DMS53 treated with DMSO at 0.1 percent for 48 hours (cell line): Measurements from ENCODE around the gene ZNF333.
"Not testable (repeated sequence)": the region's sequence is repeated elsewhere in the genome, so short reads cannot be mapped to it uniquely, and the experiment has no call there.

Experiments
- DNase-seq: peaks from one replicate; lab custom pipeline; 2025; ENCODE audit not compliant: unreplicated experiment; lab: John Stamatoyannopoulos, UW

ZNF333 gene

GRCh38 chr19:14765841-14766240 lies 76.0 kb downstream of the ZNF333 start:
- not testable (repeated sequence) for DNase-seq

DNA sequence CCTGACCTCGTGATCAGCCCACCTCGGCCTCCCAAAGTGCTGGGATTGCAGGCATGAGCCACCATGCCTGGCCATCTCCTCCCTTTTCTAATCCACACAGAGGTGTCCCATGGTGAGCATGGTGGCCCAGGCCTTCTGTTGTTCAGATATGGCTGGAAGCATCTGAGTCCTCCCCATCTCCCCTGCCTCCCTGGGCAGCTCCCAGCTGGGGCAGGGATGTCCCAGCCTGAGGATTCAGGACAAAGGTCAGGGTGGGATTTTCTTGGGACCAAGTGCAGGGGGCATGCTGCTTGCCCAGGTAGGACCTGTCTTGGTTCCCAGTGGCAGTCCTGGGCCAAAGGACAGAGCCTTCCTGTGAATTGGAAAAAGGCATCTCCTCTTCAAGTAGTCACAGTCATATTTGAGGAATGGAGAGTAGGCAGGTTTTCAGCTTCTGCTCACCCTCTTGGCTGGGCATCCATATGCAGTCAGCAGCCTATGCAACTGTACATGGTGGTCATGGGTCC lies 77.7 kb downstream of the ZNF333 start:
- DNase-seq = no peak

- no peak for DNase-seq
Measured at GRCh38 chr19:14768001-14768400, 78.2 kb downstream of the ZNF333 start.

DNA sequence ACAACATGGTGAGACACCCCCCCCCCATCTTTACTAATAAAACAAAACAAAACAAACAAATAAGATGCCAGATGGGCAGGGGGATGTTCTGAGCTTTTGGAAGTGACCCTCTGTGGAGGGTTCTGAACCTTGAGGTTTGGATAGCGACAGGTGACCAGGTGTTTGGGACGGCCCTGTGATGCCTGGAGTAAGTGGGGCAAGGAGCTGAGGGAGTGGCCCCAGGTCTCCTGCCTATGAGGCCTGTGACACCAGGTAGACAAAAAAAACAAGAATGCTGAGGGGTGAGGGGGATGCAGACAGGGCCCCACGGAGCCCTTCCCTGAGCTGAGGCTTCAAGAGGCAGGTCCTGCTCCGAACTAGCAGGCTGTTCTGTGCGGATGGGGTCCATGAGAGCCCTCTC lies 79.4 kb downstream of the ZNF333 start:
- no peak for DNase-seq

DNA sequence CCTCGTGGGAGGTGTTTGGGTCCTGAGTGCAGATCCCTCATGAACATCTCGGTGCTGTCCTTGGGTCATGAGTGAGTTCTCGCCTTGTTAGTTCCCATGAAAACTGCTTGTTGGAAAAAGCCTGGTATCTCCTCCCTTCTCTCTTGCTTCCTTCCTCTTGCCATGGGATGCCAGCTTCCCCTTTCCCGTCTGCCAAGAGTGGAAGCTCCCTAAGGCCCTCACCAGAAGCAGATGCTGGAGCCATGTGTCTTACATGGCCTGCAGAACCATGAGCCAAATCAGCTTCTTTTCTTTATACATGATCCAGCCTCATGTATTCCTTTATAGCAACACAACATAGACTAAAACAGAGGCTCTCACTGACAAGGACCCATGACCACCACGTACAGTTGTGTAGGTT lies 80.3 kb downstream of the ZNF333 start:
- DNase-seq = no peak

- no peak for DNase-seq
Measured at GRCh38 chr19:14770944-14771839, 81.3 kb downstream of the ZNF333 start.

DNA sequence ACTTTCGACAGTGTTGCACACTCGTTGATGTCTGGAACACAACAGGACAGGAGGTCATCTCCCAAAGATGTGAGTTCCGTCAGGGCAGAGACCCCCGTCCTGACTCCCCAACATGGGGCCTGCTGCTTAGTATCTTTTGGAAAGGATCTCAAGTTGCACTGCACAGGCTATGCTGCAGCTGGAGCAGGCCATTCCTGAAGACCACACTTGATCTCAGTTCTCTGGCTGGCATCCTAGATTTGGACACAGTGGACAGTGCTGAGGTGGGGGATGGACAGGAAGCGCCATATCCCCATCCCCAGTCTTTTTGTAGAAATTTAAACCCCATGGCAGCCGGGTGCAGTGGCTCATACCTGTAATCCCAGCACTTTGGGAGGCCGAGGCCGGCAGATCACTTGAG lies 82.6 kb downstream of the ZNF333 start:
- DNase-seq = no peak

- DNase-seq = no peak
Measured at GRCh38 chr19:14772995-14773394, 83.1 kb downstream of the ZNF333 start.

DNA sequence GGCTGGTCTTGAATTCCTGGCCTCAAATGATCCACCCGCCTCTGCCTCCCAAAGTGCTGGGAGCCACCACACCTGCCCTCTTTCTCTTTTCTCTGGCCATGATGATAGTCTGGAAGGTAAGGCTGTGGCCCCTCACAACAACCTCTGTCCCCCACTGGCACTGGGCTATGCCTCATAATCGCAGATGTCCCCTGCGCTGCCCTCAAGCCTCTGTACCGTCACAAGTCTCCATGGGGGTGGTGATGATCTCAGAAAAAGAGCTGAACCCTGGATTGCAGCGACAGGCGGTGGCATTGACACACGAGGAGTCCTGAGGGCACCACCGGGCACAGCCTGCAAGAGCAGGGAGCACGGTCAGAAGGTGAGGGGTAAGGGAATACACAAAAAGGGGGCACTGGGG lies 83.9 kb downstream of the ZNF333 start:
- not testable (repeated sequence) for DNase-seq

- no peak for DNase-seq
Measured at GRCh38 chr19:14774373-14774772, 84.5 kb downstream of the ZNF333 start.

DNA sequence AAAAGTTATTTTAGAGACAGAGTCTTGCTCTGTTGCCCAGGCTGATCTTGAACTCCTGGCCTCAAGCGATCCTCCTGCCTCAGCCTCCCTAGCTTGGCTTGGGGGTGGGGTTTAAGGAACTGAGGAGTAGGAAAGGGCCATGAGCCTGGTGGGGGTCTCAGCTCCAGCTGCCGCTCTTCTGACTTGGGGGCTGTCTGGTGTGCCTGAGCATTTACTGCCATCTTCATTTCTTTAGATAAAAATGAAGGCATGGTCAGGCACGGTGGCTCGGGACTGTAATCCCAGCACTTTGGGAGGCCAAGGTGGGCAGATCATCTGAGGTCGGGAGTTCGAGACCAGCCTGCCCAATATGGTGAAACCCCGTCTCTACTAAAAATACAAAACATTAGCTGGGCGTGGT lies 85.5 kb downstream of the ZNF333 start:
- not testable (repeated sequence) for DNase-seq

DNA sequence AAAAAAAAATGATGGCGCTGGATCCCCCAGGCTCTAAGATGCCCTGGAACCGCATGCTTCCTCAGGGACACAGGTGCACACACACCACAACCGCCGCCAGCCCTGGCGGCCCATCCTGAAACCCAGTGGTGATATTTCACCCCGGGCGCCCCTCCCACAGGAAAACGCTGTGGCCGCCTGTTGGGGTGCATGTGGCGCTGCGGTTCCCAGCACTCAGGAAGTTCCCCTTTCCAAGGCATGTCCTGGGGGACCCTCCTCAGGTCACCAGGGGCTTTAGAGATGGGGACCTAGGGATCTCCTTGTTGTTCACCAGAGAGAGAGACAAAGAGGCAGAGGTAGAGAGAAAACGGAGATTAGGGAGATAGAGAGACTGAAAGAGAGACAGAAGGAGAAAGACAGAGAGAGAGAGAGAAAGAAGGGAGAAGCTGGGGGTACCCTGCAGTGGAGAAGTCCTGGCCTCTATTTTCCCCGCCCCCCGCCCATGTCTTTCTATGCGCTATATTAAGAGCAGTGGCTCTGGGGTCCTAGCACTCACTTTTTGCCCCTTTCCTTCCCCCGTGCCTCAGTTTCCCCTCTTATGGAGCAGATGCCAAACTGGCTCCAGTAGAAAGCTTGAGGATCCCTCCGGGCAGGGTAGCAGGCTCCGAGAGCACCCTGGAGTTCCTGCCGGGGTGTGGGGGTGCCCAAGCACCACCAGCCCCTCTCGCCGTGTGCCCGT lies 86.2 kb downstream of the ZNF333 start:
- DNase-seq = no peak

DNA sequence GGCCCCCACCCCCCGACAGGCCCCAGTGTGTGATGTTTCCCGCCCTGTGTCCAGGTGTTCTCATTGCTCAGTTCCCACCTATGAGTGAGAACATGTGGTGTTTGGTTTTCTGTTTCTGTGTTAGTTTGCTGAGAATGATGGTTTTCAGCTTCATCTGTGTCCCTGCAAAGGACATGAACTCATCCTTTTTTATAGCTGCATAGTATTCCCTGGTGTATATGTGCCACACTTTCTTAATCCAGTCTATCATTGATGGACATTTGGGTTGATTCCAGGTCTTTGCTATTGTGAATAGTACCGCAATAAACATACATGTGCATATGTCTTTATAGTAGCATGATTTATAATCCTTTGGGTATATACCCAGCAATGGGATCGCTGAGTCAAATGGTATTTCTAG lies 87.8 kb downstream of the ZNF333 start:
- not testable (repeated sequence) for DNase-seq

DNA sequence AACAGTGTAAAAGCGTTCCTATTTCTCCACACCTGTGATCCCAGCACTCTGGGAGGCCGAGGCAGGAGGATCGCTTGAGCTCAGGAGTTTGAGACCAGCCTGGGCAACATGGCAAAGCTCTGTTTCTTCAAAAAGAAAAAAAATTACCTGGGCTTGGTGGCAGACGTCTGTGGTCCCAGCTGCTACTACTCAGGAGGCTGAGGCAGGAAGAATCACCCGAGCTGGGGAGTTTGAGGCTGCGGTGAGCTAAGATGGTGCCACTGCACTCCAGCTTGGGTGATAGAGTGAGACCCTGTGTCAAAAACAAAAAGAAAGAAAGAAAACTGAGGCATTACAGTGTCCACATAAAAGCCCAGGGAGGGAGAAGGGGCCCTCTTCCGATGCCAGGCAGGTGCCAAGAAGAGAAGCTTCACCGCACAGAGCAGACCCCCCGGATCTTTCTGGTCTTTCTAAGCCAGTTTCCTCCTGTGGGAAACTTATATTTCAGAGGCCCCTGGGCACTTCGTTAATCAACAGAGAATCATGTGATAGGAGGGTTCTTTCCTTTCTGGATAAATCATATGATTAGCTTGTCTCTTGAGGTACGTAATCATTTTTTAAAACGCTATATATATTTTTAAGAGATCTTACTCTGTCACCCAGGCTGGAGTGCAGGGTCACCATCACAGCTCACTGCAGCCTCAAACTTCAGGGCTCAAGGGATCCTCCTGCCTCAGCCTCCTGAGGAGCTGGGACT lies 88.4 kb downstream of the ZNF333 start, which contains the start of gene ADGRE2:
ADGRE2 (minus strand) TSS at position 451 of the 736 bp plus-strand sequence. CDS start 1,804 bp downstream, outside the sequence.
- not testable (repeated sequence) for DNase-seq

GRCh38 chr19:14779151-14779550 lies 89.3 kb downstream of the ZNF333 start:
- DNase-seq = no peak

DNA sequence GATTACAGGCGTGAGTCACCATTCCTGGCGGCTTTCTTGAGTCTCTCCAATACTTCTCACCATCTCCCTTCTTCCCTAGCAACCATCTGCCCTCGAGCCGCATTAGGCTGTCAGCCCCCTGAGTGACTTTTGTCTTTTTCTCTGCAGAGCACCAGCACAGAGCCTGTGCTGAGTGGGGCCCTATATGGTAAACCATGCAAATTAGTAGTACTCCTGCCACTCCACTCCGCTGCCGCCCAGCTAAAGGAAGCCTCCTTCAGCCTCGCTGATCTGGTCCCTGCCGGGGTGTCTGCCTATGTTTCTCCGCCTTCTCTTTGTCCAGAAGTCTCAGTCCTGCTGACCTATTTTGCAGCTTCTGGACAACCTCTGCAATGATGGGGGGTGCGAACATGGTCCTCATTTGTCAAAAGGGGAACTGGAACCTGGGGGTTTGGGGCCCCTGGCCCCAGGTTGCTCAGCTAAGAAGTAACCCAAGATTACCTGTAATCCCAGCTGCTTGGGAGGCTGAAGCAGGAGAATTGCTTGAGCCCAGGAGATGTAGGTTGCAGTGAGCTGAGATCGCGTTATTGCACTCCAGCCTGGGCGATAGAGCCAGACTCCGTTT lies 90.9 kb downstream of the ZNF333 start:
- not testable (repeated sequence) for DNase-seq

GRCh38 chr19:14781713-14782536 lies 92.1 kb downstream of the ZNF333 start:
- not testable (repeated sequence) for DNase-seq

DNA sequence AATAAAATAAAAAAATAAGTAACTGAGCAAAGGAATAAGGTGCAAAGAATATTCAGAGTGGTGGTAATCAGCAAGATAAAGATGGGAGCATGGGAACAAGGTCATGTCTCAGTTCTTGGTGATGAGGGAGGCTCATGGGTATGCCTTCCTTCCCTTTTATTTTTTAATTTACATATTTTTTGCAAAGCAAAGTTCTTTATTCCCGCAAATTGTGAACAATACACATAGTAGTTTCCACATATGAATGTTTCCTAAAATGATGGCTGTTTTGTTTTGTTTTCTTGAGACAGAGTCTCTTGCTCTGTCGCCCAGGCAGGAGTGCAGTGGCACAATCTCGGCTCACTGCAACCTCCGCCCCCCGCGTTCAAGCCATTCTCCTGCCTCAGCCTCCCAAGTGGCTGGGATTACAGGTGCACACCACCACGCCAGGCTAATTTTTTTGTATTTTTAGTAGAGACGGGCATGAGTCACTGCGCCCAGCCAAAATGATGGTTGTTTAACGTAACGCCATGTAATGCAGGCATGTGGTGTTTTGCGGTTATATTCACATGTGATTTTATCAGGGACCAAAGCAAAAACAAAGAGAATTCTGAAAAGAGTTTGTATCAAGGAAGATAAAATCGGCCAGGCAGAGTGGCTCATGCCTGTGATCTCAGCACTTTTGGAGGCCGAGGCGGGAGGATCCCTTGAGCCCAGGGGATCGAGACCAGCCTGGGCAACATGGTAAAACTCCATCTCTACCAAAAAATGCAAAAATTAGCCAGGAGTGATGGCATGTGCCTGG lies 93.0 kb downstream of the ZNF333 start:
- no peak for DNase-seq
